ENCODE results near the gene KHDC1.
A peak's percentile ranks its signal among the peaks of the same experiment; 100 is the strongest.
"Not testable (repeated sequence)": the region's sequence is repeated elsewhere in the genome, so short reads cannot be mapped to it uniquely, and the experiment has no call there.

KHDC1 gene

DNA sequence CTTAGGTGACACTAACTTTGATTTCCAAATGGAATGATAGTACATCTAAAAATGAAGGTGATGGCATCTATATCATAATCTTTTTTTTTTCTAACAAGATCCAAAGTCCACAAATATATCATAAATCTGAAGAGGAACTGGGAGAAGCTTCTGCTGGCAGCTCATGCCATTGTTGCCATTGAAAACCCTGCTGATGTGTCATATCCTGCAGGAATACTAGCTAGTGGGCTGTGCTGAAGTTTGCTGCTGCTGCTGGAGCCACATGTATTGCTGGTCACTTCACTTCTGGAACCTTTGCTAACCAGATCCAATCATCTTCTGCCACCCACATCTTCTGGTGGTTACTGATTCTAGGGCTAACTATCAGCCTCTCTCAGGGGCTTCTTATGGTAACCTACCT, 27.4 kb upstream of the KHDC1 start:
- H3K27ac ChIP-seq: no peak overlapping the region
- H4K20me1 ChIP-seq: no peaks in the 10 kb centered on the region
- no peak overlapping the region for H3K4me2 ChIP-seq
- H3K4me3 ChIP-seq: no peak overlapping the region
- no peaks in the 10 kb centered on the region for H3K9me3 ChIP-seq
- H3K27me3 ChIP-seq: no peaks in the 10 kb centered on the region
- H3K9ac ChIP-seq: no peak overlapping the region
- peaks cover 67% of the 10 kb centered on the region for H3K36me3 ChIP-seq
- H3K4me1 ChIP-seq: no peaks in the 10 kb centered on the region
- no peak for TF ChIP-seq Cebpa-rat (IDR thresholded peaks at IDR 0.05)

DNA sequence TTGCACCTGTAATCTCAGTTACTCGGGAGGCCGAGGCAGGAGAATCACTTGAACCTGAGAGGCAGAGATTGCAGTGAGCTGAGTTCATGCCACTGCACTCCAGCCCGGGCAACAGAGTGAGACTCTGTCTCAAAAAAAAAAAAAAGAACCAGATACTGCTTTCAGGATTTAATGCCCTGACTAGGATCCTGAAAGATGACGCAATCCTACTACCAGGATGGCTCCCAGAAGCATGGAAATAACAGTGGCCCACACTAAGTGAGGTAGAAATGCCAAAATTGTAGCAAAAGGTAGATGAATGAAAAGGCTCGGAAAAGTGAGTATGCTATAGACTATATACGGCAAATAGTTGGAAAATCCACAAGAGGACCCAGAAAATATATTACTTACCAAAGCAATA, 23.8 kb upstream of the KHDC1 start:
- no peaks in the 10 kb centered on the region for H4K20me1 ChIP-seq
- no peaks in the 10 kb centered on the region for H3K27me3 ChIP-seq
- no peak overlapping the region for H3K4me2 ChIP-seq
- peaks cover 67% of the 10 kb centered on the region for H3K36me3 ChIP-seq
- H3K4me3 ChIP-seq: no peak overlapping the region
- no peaks in the 10 kb centered on the region for H3K9me3 ChIP-seq
- no peak overlapping the region for H3K9ac ChIP-seq
- no peak overlapping the region for H3K27ac ChIP-seq
- no peaks in the 10 kb centered on the region for H3K4me1 ChIP-seq
- 0 out of 2 replicates have a peak, but pooled peaks have one; percentile 34 for TF ChIP-seq Cebpa-rat (IDR thresholded peaks at IDR 0.05)

DNA sequence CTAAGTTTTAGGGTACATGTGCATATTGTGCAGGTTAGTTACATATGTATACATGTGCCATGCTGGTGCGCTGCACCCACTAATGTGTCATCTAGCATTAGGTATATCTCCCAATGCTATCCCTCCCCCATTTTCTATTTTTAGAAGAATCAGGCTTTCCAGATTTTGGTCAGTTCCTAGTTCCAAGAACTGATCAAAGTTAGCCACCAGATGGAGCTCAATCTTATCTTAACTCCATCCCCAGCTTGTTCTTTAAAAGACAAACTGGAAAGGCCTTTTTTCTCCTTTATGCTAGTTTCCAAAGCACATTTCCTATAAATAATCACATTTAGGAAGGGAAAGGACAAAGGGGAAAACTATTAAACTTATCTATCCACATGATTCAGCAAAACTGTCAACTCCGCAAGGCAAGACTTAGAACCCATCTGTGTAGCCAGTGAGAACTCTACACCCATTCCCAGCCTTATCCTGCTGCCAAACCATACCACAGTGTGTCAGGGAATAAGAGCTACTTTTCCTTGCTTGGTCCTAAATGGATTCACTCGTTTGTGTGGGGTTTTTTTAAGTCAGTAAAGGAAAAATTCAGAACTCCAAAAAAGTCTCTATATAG, 22.8 kb upstream of the KHDC1 start:
- no peaks in the 10 kb centered on the region for H3K9me3 ChIP-seq
- no peak overlapping the region for H3K27ac ChIP-seq
- no peak overlapping the region for H3K9ac ChIP-seq
- peaks cover 67% of the 10 kb centered on the region for H3K36me3 ChIP-seq
- no peaks in the 10 kb centered on the region for H3K4me1 ChIP-seq
- H3K4me3 ChIP-seq: no peak overlapping the region
- no peak overlapping the region for H3K4me2 ChIP-seq
- no peak for TF ChIP-seq Cebpa-rat (IDR thresholded peaks at IDR 0.05)
- no peaks in the 10 kb centered on the region for H4K20me1 ChIP-seq
- H3K27me3 ChIP-seq: no peaks in the 10 kb centered on the region

DNA sequence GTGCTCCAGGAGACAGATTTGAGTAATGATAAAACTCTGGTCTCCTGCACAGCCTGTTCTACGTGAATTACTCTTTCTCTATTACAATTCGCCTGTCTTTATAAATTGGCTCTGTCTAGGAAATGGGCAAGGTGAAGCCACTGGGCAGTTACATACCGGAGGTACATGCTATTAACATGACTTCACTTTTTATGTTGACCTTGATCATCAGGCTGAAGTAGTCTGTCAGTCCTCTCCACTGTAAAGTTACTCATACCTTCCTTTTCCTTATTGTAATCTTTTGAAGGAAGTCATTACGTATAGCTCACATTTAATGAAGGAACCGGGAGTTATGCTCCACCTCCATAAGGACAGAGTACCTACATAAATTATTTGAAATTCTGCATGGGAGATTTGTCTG, 19.9 kb upstream of the KHDC1 start:
- Histone ChIP-seq H4K20me1 (no peaks in the 10 kb centered on the region), H3K4me3 (no peak overlapping the region), H3K4me2 (no peak overlapping the region), H3K4me1 (no peaks in the 10 kb centered on the region), H3K9ac (no peak overlapping the region), H3K9me3 (no peaks in the 10 kb centered on the region), H3K36me3 (peaks cover 56% of the 10 kb centered on the region), H3K27me3 (no peaks in the 10 kb centered on the region), H3K27ac (no peak overlapping the region)
- no peak for TF ChIP-seq Cebpa-rat (IDR thresholded peaks at IDR 0.05)

DNA sequence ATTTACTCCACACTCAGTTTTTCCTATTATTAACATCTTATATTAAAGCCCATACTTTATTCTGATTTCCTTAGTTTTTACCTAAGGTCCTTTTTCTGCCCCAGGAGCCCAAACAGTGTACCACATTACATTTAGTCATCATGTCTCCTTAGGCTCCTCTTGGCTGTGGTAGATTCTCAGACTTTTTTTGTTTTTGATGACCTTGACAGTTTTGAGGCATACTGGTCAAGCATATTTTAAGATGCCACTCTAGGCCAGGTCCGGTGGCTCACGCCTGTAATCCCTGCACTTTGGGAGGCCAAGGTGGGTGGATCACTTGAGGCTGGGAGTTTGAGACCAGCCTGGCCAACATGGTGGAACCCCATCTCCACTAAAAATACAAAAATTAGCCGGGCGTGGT, 18.7 kb upstream of the KHDC1 start:
- H3K27me3 ChIP-seq, H3K27ac ChIP-seq, H3K4me3 ChIP-seq, H3K4me1 ChIP-seq, H3K9ac ChIP-seq, H4K20me1 ChIP-seq, H3K4me2 ChIP-seq, H3K9me3 ChIP-seq: not testable (repeated sequence)
- H3K36me3 ChIP-seq: peaks cover 46% of the 10 kb centered on the region

DNA sequence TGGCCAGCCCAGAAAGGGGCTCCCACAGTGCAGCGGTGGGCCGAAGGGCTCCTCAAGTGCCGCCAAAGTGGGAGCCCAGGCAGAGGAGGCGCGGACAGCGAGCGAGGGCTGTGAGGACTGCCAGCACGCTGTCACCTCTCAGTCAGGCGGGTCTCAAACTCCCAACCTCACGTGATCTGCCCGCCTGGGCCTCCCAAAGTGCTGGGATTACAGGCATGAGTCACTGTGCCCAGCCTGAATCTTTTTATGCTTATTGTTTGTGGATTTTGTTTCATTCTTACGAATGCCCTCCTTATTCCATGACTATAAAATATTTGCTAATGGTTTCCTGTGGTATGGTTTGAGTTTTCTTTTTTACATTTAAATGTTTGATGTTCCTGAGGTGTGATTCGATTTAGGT, 6.3 kb upstream of the KHDC1 start:
- not testable (repeated sequence) for H3K27ac ChIP-seq, H3K27me3 ChIP-seq, H3K4me2 ChIP-seq, H4K20me1 ChIP-seq, H3K9me3 ChIP-seq, H3K4me3 ChIP-seq, H3K9ac ChIP-seq
- peaks cover 10% of the 10 kb centered on the region for H3K4me1 ChIP-seq
- H3K36me3 ChIP-seq: peaks cover 69% of the 10 kb centered on the region

DNA sequence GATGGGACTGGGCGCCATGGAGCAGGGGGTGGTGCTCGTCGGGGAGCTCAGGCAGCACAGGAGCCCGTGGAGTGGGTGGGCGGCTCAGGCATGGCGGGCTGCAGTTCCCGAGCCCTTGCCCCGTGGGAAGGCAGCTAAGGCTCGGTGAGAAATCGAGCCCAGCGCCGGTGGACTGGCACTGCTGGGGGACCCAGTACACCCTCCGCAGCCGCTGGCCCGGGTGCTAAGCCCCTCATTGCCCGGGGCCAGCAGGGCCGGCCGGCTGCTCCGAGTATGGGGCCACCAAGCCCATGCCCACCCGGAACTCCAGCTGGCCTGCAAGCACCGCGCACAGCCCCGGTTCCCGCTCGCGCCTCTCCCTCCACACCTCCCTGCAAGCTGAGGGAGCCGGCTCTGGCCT, 5.9 kb upstream of the KHDC1 start:
- peaks cover 14% of the 10 kb centered on the region for H3K4me1 ChIP-seq
- H4K20me1 ChIP-seq, H3K4me2 ChIP-seq, H3K9me3 ChIP-seq, H3K9ac ChIP-seq, H3K27me3 ChIP-seq, H3K4me3 ChIP-seq, H3K27ac ChIP-seq: not testable (repeated sequence)
- H3K36me3 ChIP-seq: peaks cover 66% of the 10 kb centered on the region

DNA sequence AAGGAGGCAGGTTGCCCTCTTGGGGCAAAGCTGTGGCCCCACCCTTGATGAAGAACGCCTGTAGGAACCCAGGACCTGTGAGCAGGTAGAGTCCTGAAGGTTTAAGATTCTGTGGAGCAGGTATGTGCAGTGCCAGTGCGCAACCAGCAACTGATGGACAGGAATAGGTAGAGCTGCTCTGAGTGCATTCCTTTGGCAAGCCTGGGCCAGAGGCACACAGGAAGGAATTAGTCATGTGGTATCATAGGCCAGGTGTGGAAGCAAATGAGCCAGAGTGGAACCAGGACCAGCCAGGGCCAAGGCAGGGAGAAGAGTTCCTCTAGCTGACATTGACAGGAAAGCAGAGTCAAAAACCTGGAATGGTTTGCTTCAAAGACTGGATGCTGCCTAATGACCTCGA, 1.4 kb upstream of the KHDC1 start:
- Histone ChIP-seq H3K9me3 (no peaks in the 10 kb centered on the region; the same call in 1 of the 2 replicates), H3K27me3 (no peaks in the 10 kb centered on the region), H3K4me3 (no peak overlapping the region), H3K36me3 (peaks cover 30% of the 10 kb centered on the region), H3K27ac (no peak overlapping the region), H3K4me2 (peak overlapping the region; percentile 86), H4K20me1 (no peaks in the 10 kb centered on the region), H3K9ac (no peak overlapping the region), H3K4me1 (peaks cover 34% of the 10 kb centered on the region)
- TF ChIP-seq Cebpa-rat (IDR thresholded peaks at IDR 0.05): no peak

DNA sequence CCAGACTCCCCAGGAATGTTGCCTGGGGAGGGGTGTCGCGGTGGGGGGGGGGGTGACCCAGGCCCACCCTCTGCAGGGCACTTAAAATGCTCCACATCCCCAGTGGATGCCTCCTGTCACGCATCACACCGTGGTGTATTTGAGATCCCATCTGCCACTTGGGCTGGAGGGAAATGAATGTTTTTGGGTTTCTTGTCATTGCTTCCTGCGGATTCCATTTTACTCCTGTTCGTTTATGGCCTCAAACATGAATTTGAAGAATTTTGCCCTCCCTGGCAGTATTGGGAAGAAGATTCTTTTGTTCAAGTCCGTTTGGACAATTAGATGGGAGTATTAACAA, 544 bp upstream of the KHDC1 start:
- no peaks in the 10 kb centered on the region for H3K27me3 ChIP-seq
- peak overlapping the region; percentile 74 for H3K4me3 ChIP-seq
- TF ChIP-seq Cebpa-rat (IDR thresholded peaks at IDR 0.05): no peak
- H3K27ac ChIP-seq: peak overlapping the region; percentile 84
- H3K9me3 ChIP-seq: no peaks in the 10 kb centered on the region; the same call in 1 of the 2 replicates
- peak overlapping the region; percentile 86 for H3K4me2 ChIP-seq
- H3K9ac ChIP-seq: peak overlapping the region; percentile 79; the same call in 1 of the 2 replicates
- H4K20me1 ChIP-seq: no peaks in the 10 kb centered on the region
- peaks cover 43% of the 10 kb centered on the region for H3K4me1 ChIP-seq
- H3K36me3 ChIP-seq: peaks cover 21% of the 10 kb centered on the region

DNA sequence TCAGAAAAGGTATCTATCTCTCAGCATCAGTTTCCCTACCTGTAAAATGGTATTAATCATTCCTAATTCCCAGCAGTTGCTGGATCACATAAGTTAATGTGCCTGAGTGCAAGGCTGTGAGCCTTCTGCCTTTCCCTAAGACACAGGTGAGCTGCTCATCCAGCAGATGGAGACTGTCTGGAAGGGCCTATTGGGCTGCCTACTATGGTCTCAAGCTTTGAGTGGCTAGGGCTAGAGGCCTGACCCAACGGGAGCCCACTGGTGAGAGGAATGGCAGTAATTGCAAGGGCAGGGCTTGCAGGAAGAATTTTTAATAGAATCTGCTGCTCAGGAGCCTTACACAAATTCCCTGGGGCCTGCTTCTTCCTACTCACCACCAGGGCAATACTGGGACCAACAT, 4.3 kb downstream of the KHDC1 start:
- H3K9ac ChIP-seq: no peak overlapping the region
- peaks cover 28% of the 10 kb centered on the region for H3K4me1 ChIP-seq
- no peak overlapping the region for H3K27ac ChIP-seq
- no peaks in the 10 kb centered on the region for H3K36me3 ChIP-seq
- TF ChIP-seq Cebpa-rat (IDR thresholded peaks at IDR 0.05): no peak
- no peaks in the 10 kb centered on the region for H3K9me3 ChIP-seq
- H3K27me3 ChIP-seq: no peaks in the 10 kb centered on the region
- H3K4me2 ChIP-seq: peak overlapping the region; percentile 47
- no peak overlapping the region for H3K4me3 ChIP-seq
- H4K20me1 ChIP-seq: no peaks in the 10 kb centered on the region

DNA sequence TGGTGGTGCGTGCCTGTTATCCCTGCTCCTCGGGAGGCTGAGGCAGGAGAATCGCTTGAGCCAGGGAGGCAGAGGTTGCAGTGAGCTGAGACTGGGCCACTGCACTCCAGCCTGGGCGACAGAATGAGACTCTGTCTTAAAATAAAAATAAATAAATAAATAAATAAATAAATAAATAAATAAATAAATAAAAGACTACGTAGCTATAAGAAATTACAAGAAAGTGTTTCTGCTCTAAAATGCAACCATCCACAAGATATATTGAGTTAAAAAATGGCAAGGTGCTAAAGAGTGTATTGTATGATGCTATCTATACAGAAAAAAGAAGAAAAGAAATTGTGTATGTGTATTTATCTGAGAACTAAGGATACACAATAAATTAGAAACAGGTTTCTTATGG, 8.7 kb downstream of the KHDC1 start:
- H4K20me1 ChIP-seq, H3K4me2 ChIP-seq: not testable (repeated sequence)

More for the DNA sequence above, 8.7 kb downstream of the KHDC1 start:
- not testable (repeated sequence) for H3K9me3 ChIP-seq, H3K4me1 ChIP-seq, H3K27ac ChIP-seq, H3K9ac ChIP-seq, H3K4me3 ChIP-seq, H3K27me3 ChIP-seq, H3K36me3 ChIP-seq
